GM18526 (cell line): Measurements from ENCODE around the gene GALNT13.

Experiments used
- POLR2A ChIP-seq: IDR thresholded peaks from 3 replicates; pipeline ENCODE4 v1.6.1; 2011; ENCODE audit not compliant: insufficient read length; ENCODE audit errors: extremely low read depth

The GALNT13 gene

DNA sequence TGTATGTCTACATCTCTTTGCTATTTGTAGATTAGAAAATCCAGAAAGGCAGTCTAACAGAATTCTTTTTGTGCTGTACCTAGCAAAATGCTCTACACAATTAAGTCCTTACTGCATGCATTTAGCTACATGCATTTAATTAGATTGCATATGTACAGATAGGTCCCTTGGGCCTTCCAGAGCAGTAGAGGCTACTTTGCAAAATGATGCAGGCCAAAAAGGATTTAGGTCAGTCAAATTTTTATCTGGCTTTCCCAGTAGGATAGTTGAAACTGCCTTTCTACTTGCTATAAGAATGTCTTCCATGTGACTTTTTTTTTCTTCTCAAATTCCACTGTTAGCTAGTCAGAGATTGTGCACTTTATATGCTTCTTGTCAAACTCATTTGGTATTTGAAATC lies 19.3 kb downstream of the GALNT13 start:
- TF ChIP-seq POLR2A, result no peak

- no peak for TF ChIP-seq POLR2A
Observed at GRCh38 chr2:153912798-153913396, 41.2 kb downstream of the GALNT13 start.

- no peak for TF ChIP-seq POLR2A
Observed at GRCh38 chr2:153917570-153917969, 45.8 kb downstream of the GALNT13 start.

DNA sequence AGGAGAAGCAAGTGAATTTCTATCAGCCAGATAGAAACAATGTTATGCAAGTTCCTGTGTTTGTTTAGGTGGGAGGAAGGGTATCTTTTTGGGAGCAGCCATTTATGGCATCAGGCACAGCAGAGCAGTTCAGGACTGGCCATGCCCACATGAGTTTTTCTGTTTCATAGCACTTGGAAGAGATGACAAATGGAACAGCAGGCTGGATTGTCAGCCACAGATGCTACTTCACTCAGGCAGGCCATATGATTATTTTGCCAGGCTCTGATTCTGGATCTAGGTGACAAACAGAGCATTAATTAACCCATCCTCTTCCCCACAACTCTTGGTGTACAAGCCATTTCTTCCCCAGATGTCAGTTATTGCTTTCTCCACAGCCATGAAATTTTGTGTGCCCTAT lies 63.8 kb downstream of the GALNT13 start:
- no peak for TF ChIP-seq POLR2A

DNA sequence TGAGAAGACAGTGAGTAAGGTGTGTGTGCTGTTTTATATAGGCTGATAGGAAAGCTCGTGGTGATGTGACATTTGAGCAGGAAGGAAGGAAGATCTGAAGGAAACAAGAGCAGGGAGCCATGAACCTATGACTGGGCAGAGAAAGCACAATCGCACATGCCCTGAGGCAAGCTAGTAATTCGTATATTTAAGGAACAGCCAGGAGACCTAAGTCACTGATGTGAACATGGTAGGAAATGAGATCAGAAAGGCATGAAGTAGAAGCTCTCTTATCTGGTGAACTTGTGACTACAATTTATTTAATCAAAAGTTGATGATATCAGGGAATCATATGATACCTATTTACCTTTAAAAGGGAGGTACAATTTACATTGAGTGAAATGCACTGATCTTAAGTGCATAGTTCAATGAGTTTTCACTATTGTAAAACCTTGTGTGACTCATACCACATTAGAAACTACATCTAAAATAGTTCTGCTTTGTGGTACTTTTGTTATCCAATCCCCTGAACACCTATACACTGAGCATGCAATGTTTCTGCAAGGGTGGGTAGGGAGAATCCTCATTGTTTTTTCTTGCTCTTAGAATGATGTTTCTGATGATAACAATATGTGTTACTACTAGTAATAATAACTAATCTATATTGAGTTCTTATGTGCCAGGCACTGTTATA lies 67.5 kb downstream of the GALNT13 start:
- no peak for TF ChIP-seq POLR2A

GRCh38 chr2:153940511-153940910 lies 68.8 kb downstream of the GALNT13 start:
- no peak for TF ChIP-seq POLR2A

DNA sequence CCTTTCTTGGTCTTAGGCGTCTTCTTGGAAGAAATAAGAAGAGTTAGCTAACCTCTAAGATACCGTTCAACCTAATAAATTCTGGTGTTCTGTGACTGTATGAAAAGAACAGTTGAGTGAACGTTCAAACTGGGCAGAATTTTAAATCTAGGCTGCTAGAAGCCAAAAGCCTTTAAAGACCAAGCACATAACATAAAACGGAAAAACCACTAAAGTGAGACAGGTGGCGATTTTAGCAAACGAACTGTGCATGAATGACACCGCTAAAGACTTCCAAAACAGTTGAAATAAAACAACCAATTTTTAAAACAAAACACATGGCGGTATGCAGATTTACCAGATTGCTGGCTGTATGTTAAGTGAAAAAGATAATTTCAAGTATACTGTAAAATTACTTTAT lies 73.1 kb downstream of the GALNT13 start:
- TF ChIP-seq POLR2A, result no peak

DNA sequence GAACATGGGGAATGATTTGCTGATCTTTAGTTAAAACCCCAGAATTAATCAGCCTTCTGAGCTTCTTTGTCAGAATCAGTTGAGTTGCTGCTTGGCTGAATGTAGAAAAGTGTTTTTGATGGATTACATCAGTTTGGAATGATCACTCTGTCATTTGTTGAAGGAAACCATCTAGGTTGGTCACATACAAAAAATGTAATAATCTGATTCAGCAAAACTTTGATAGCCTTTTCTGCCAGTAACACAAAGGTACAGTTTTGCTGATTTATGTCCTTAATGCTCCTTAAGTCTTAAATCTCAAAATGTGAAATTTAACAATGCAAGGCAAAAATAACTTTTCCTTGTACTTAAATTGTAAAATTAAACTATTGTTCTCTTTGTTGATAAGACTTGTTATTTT lies 74.3 kb downstream of the GALNT13 start:
- TF ChIP-seq POLR2A, result no peak

DNA sequence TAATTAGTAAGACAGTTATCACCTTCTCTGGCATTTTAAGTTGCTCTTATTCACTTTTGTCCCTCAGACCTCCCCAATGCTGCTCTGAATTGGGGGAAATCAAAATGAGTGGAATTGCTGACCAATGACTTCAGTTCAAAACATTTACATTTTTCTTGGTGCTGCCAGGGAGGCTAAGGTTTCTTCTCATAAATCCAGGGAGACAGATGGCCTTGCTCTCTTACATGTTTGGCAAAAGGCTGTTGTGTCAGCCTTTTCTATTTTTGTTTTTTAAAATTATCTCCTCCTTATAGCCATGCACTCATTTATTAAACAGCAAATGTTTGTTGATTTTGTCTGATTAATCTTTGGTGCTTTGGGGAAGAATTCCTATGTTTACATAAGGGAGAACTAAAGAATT lies 82.0 kb downstream of the GALNT13 start:
- no peak for TF ChIP-seq POLR2A

DNA sequence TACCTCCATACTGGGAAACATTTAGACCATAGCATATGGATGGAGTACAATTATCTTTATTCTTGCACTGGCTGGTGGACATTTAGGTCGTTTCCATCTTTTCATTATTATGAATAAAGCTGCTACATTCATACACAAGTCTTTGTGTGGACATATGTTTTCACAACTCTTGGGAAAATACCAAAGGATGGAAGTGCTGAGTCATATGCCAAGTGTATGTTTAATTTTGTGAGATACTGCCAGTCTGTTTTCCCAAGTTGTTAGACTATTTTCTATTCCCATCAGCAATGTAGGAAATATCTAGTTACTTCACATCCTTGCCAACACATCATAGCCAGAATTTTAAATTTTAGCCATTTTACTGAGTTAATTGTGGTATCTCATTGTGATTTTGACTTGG lies 91.5 kb downstream of the GALNT13 start:
- TF ChIP-seq POLR2A, result no peak

DNA sequence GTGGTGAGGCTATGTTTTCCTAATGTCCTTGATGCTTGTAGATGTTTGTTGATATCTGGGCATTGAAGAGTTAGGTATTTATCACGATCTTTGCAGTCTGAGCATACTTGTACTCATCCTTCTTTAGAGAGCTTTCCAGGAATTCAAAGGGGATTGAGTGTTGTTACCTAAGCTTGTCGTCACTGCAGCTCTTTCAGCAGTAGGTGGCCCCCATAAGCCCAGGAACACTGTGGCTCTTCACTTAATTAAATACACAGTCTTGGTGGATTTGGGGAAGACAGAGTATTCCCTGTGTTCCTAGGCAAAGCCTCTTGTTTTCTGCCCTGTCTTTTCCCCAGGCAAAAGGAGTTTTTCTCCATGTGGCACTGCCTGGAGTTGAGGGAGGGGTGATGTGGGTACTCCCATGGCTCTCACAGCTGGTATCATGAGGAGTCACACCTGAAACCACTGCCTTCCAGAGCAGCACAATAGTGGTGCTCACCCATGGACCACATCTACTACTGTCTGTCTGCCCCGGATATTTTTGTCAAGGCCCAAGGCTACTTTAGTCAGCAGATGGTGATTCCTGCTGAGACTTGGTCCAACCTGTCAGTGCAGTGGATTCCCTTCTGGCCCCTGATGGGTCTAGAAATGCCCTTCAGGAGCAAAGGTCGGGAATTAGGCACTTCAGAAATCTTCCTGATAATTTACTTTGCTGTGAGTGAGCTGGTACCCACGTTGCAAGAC lies 95.7 kb downstream of the GALNT13 start:
- TF ChIP-seq POLR2A, result no peak

DNA sequence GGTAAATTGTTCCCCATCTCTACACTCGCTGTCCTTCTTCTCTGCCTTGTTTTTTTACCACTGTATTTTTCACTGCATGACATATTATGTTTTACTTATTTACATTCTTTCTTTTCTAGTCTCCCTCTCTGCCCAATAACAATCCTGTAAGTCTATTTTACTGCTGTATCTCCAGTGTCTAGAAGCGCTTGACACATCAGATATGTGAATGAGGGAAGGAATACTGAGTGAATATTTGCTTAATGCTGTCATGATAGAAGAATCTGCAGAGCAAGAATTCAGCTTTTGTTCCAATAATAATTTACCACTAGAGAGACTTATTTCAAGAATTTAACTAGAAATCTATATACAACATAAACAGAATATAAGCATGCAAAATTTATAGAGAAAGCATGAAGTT lies 99.5 kb downstream of the GALNT13 start:
- TF ChIP-seq POLR2A, result no peak

GRCh38 chr2:153971855-153972254 lies 100.1 kb downstream of the GALNT13 start:
- no peak for TF ChIP-seq POLR2A

DNA sequence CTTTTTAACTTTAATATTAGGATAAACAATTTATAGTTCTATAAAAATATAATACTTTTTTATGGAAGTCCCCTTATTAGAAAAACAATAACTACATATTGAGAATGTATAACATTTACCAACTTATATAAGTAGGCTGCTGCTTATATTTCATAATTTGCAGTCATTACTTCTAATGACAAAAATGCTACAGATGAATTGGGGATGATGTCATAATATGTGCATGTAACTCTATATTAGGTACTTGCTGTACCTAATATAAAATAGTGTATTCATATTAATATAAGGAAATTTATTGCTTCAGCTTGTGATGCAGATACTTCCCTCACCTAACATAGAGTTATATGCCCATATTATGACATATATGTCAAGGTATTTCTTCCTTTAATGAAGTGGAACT lies 100.7 kb downstream of the GALNT13 start:
- no peak for TF ChIP-seq POLR2A

DNA sequence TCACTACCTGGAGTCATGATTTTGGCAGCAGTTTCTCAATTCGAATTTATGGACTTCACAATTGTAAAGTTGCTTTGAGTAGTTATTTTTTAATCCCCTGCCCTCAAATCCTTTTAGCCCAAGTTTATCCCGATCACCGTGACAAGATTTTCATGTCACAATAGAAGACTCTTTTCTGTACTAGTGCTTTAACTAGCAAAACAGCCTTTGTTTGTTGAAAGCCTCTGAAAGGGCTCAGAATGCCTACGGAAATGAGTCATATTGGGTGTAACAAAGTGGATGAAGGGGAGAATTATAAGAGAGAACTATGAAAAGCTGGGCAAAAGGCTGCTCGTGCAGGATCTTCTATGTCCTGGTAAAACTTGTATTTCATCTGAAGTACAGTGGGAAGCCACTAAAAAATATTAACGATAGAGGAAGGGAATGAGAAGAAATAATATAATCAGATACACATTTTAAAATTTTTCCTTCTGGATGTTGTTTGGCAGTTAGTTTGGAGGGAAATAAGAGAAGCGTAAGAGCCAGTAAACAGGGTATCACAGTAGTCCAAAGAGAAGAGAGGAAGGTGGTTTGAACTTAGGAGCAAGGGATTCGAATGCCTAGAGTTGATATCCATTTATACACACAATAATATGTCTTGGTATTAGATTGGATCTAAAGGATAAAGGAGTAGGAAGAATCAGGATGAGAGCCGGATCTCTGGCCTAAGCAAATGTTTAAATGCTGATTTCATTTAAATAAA lies 114.9 kb downstream of the GALNT13 start:
- TF ChIP-seq POLR2A, result no peak

DNA sequence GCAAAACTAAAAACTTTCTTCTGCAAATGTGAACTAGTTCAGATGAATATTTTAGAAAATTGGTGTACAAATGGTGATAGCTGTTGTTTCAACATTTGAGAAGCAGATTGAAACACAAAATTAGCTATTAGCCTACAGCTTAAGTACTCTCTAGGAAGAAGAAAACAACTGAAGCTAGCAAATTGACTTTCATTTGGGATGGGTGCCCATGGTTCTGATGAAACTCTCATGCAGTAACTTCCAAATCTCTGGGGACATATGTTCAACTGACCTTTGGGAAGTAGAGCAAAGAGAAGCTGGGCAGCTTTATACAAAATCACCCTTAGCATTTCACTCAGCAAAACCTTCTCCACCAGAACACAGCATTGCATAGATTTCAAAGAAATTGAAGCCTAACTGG lies 119.0 kb downstream of the GALNT13 start:
- TF ChIP-seq POLR2A, result no peak
